NCI-H1436 treated with DMSO at 0.1 percent for 48 hours (cell line): Measurements from ENCODE around the gene USP8.

ENCODE experiments used
- DNase-seq: peaks from one replicate; lab custom pipeline; 2025; lab: John Stamatoyannopoulos, UW

Gene USP8

GRCh38 chr15:50543556-50543955 is 119.4 kb downstream of the USP8 start:
- DNase-seq: no peak

DNA sequence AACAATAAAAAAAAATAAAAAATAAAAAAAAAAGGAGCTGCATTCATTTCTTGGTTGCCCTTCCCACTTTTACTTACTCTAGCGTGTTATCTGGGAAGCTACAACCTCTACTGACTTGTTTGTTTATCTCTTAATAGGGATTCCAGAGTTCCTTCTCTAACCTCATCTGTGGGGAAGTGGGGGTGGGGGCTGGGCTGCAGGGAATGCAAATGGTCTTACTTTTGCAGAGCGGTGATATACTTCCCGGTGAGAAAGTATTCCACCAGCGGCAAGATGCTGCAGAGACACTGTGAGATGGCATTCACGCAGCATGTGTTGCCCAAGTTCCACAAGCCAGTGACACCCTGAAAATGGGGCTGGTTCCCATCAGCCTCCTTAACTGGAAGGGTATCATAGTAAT is 120.2 kb downstream of the USP8 start:
- DNase-seq: no peak

DNA sequence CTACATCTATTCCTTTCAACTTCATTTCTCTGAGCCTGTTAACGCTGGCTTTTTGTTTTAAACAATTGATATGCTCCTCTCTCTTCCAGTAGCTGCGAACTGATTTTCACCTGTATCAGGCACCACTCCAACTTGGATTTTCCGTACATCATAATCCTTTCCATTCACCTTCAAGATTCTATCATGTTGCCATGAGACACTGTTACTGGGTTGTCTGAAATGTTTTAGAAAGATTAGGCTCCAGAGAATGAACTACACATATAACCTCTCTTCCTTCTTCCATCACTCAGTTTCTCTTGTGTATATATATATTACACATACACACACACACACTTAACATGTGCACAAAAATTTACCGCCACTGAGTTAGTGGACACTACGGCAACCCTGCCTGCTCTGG is 122.4 kb downstream of the USP8 start, which contains the start of gene USP50:
Gene USP50, minus strand, starts transcription at position 101 of the 400 bp plus-strand sequence. CDS start 141 bp downstream, outside the sequence.
- no peak for DNase-seq

DNA sequence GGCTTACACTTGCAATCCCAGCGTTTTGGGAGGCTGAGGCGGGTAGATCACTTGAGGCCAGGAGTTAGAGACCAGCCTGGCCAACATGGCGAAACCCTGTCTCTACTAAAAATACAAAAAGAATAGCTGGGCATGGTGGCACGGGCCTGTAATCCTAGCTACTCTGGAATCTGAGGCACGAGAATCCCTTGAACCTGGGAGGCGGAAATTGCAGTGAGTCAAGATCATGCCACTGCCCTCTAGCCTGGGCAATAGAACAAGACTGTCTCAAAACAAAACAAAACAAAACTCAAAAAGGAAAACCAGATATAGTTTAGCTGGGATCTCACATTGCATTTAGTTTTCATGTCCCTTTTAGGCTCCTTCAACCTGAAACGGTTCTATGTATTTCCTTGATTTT is 125.1 kb downstream of the USP8 start:
- DNase-seq: no peak

- no peak for DNase-seq
Measured at GRCh38 chr15:50552238-50552637, 128.0 kb downstream of the USP8 start.

GRCh38 chr15:50556642-50557371 is 132.6 kb downstream of the USP8 start:
- no peak for DNase-seq

DNA sequence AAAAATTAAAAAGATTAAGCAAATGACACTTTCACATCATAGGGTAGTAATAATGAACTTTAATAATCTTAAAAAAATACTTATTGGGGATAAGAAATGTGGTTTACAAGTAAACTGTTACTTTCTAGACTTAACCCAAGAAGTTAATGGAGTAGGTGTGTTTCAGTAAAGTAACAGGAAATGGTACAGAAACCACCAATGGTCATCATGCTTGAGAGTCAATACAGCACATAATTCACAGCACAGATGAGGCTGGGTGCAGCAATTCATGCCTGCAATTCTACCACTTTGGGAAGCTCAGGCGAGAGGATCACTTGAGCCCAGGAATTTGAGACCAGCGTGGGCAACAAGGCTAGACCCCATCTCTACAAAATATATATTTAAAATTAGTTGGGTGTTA is 133.8 kb downstream of the USP8 start:
- no peak for DNase-seq

GRCh38 chr15:50562735-50563640 is 138.8 kb downstream of the USP8 start:
- DNase-seq: no peak

GRCh38 chr15:50563756-50564155 is 139.6 kb downstream of the USP8 start:
- DNase-seq: no peak
